Central memory CD8-positive, alpha-beta T cell (primary cell): Measurements from ENCODE around the gene RIOX2.
A peak's percentile ranks its signal among the peaks of the same experiment; 100 is the strongest.
"Not testable (repeated sequence)": the region's sequence is repeated elsewhere in the genome, so short reads cannot be mapped to it uniquely, and the experiment has no call there.

Experiments
- ATAC-seq: fragments of 150-1000 bp; cut with Tn5 transposase; replicated peaks from 2 replicates; pipeline ENCODE4 v1.10.0; 2022; ENCODE audit warnings: mild to moderate bottlenecking, moderate FRiP score, moderate number of reproducible peaks; ENCODE audit not compliant: poor library complexity, severe bottlenecking; ENCODE audit errors: extremely low read depth
- DNase-seq, 2 donors: peaks; one replicate each; pipeline ENCODE4 v3.0.0; 2021; ENCODE audit warnings: low spot score in 2 of 2
- H3K27ac Mint-ChIP-seq: one replicate; pipeline ENCODE4 v1.8.0; 2022; ENCODE audit warnings: low read depth, mild to moderate bottlenecking, moderate library complexity, mixed read lengths
- H3K27me3 Mint-ChIP-seq: one replicate; pipeline ENCODE4 v1.8.0; 2022; ENCODE audit warnings: mixed read lengths
- H3K36me3 Mint-ChIP-seq: one replicate; pipeline ENCODE4 v1.8.0; 2022; ENCODE audit warnings: mild to moderate bottlenecking, moderate library complexity, mixed read lengths; ENCODE audit not compliant: insufficient read depth
- H3K4me1 Mint-ChIP-seq: one replicate; pipeline ENCODE4 v1.8.0; 2022; ENCODE audit warnings: mixed read lengths
- H3K4me3 Mint-ChIP-seq: one replicate; pipeline ENCODE4 v1.8.0; 2022; ENCODE audit warnings: mild to moderate bottlenecking, moderate library complexity, mixed read lengths
- H3K9me3 Mint-ChIP-seq: one replicate; pipeline ENCODE4 v1.8.0; 2022; ENCODE audit warnings: mixed read lengths

RIOX2 gene

GRCh38 chr3:97914388-97914787, 57.8 kb downstream of the RIOX2 start:
- H3K36me3 Mint-ChIP-seq: peaks cover 1% of the 10 kb centered on the region
- H3K9me3 Mint-ChIP-seq: no peaks in the 10 kb centered on the region
- ATAC-seq (no peak), DNase-seq (no peak)
- H3K4me3 Mint-ChIP-seq: no peak overlapping the region
- peaks cover 22% of the 10 kb centered on the region for H3K4me1 Mint-ChIP-seq
- no peak overlapping the region for H3K27ac Mint-ChIP-seq
- H3K27me3 Mint-ChIP-seq: no peaks in the 10 kb centered on the region

- peak overlapping the region; percentile 88 for H3K4me3 Mint-ChIP-seq
- DNase-seq (no peak), ATAC-seq (no peak)
- no peaks in the 10 kb centered on the region for H3K27me3 Mint-ChIP-seq
- peaks cover 22% of the 10 kb centered on the region for H3K4me1 Mint-ChIP-seq
- no peaks in the 10 kb centered on the region for H3K36me3 Mint-ChIP-seq
- no peaks in the 10 kb centered on the region for H3K9me3 Mint-ChIP-seq
- peak overlapping the region; percentile 97 for H3K27ac Mint-ChIP-seq
These were observed 60.8 kb downstream of the RIOX2 start for GRCh38 chr3:97911459-97911858.

- H3K36me3 Mint-ChIP-seq: no peaks in the 10 kb centered on the region
- H3K27me3 Mint-ChIP-seq: no peaks in the 10 kb centered on the region
- DNase-seq (peak in 1 of 2 donors; percentile 16), ATAC-seq (peak; percentile 93)
- peak overlapping the region; percentile 88 for H3K4me3 Mint-ChIP-seq
- H3K27ac Mint-ChIP-seq: peak overlapping the region; percentile 97
- H3K9me3 Mint-ChIP-seq: no peaks in the 10 kb centered on the region
- H3K4me1 Mint-ChIP-seq: peaks cover 22% of the 10 kb centered on the region
These were observed 61.3 kb downstream of the RIOX2 start for GRCh38 chr3:97910931-97911351.

- not testable (repeated sequence) for H3K36me3 Mint-ChIP-seq, H3K9me3 Mint-ChIP-seq, H3K27me3 Mint-ChIP-seq
- DNase-seq: peak; percentile 18 to 41
- peak; percentile 65 for ATAC-seq
- H3K27ac Mint-ChIP-seq: peak overlapping the region; percentile 97
- peak overlapping the region; percentile 88 for H3K4me3 Mint-ChIP-seq
- H3K4me1 Mint-ChIP-seq: peaks cover 22% of the 10 kb centered on the region
These were observed 61.9 kb downstream of the RIOX2 start for GRCh38 chr3:97910236-97910831.

GRCh38 chr3:97909830-97910229, 62.4 kb downstream of the RIOX2 start:
- not testable (repeated sequence) for DNase-seq, H3K9me3 Mint-ChIP-seq, ATAC-seq, H3K27me3 Mint-ChIP-seq, H3K36me3 Mint-ChIP-seq
- Mint-ChIP-seq H3K4me3 (peak overlapping the region; percentile 88), H3K27ac (peak overlapping the region; percentile 97), H3K4me1 (peaks cover 22% of the 10 kb centered on the region)

GRCh38 chr3:97901313-97902248, 70.7 kb downstream of the RIOX2 start:
- DNase-seq (no peak), ATAC-seq (no peak)
- no peaks in the 10 kb centered on the region for H3K27me3 Mint-ChIP-seq
- no peaks in the 10 kb centered on the region for H3K9me3 Mint-ChIP-seq
- no peaks in the 10 kb centered on the region for H3K4me1 Mint-ChIP-seq
- H3K36me3 Mint-ChIP-seq: no peaks in the 10 kb centered on the region
- H3K4me3 Mint-ChIP-seq: no peak overlapping the region
- peak overlapping the region; percentile 3 for H3K27ac Mint-ChIP-seq

GRCh38 chr3:97899331-97899730, 72.9 kb downstream of the RIOX2 start:
- DNase-seq (no peak), ATAC-seq (no peak)
- Mint-ChIP-seq H3K27me3 (no peaks in the 10 kb centered on the region), H3K27ac (no peak overlapping the region), H3K4me1 (no peaks in the 10 kb centered on the region), H3K36me3 (peaks cover 3% of the 10 kb centered on the region), H3K9me3 (no peaks in the 10 kb centered on the region), H3K4me3 (no peak overlapping the region)

- H3K36me3 Mint-ChIP-seq: peaks cover 3% of the 10 kb centered on the region
- no peaks in the 10 kb centered on the region for H3K27me3 Mint-ChIP-seq
- no peaks in the 10 kb centered on the region for H3K9me3 Mint-ChIP-seq
- no peaks in the 10 kb centered on the region for H3K4me1 Mint-ChIP-seq
- DNase-seq (no peak), ATAC-seq (no peak)
- H3K27ac Mint-ChIP-seq: no peak overlapping the region
- H3K4me3 Mint-ChIP-seq: no peak overlapping the region
These were observed 75.7 kb downstream of the RIOX2 start for GRCh38 chr3:97896547-97896946.

GRCh38 chr3:97896129-97896528, 76.1 kb downstream of the RIOX2 start:
- H3K36me3 Mint-ChIP-seq: peaks cover 3% of the 10 kb centered on the region
- no peak overlapping the region for H3K4me3 Mint-ChIP-seq
- H3K9me3 Mint-ChIP-seq: no peaks in the 10 kb centered on the region
- H3K27me3 Mint-ChIP-seq: no peaks in the 10 kb centered on the region
- DNase-seq (no peak), ATAC-seq (no peak)
- H3K27ac Mint-ChIP-seq: no peak overlapping the region
- H3K4me1 Mint-ChIP-seq: no peaks in the 10 kb centered on the region

- Mint-ChIP-seq H3K27me3 (no peaks in the 10 kb centered on the region), H3K4me1 (no peaks in the 10 kb centered on the region), H3K27ac (no peak overlapping the region), H3K9me3 (no peaks in the 10 kb centered on the region), H3K4me3 (no peak overlapping the region), H3K36me3 (peaks cover 3% of the 10 kb centered on the region)
- DNase-seq (no peak), ATAC-seq (no peak)
These were observed 77.0 kb downstream of the RIOX2 start for GRCh38 chr3:97895216-97895615.

- Mint-ChIP-seq H3K27ac (no peak overlapping the region), H3K36me3 (peaks cover 3% of the 10 kb centered on the region), H3K9me3 (no peaks in the 10 kb centered on the region), H3K4me3 (no peak overlapping the region), H3K4me1 (no peaks in the 10 kb centered on the region), H3K27me3 (no peaks in the 10 kb centered on the region)
- DNase-seq (no peak), ATAC-seq (no peak)
These were observed 79.4 kb downstream of the RIOX2 start for GRCh38 chr3:97892852-97893251.
